Upper lobe of left lung (tissue), 6 donors: ENCODE measurements around the gene ZNF416. TPM values are rescaled to one million over a fixed set of nuclear protein-coding genes. Genes with fewer than 3 reads are reported as not detected.

Experiments used
- ATAC-seq, 2 donors: fragments of 200-7000 bp; cut with Tn5 transposase; one replicate each; pipeline ENCODE4 v1.9.1; 2022; ENCODE audit warnings: mild to moderate bottlenecking in 2 of 2, moderate library complexity in 2 of 2; ENCODE audit not compliant: low FRiP score in 2 of 2
- DNase-seq, 2 donors: peaks; one replicate each; pipeline ENCODE4 v3.0.0-alpha.2; 2019 to 2020
- H3K27ac ChIP-seq, 4 donors: fragments of 200-600 bp; sonication (generic); one replicate each; pipeline ENCODE4 v1.5.1; 2016 to 2019
- H3K27me3 ChIP-seq, 4 donors: fragments of 200-600 bp; sonication (generic); one replicate each; pipeline ENCODE4 v1.5.1; 2017 to 2019
- H3K36me3 ChIP-seq, 4 donors: fragments of 200-600 bp; sonication (generic); one replicate each; pipeline ENCODE4 v1.5.1; 2016 to 2019
- H3K4me1 ChIP-seq, 4 donors: fragments of 200-600 bp; sonication (generic); one replicate each; pipeline ENCODE4 v1.5.1; 2018 to 2019
- H3K4me3 ChIP-seq, 4 donors: fragments of 200-600 bp; sonication (generic); one replicate each; pipeline ENCODE4 v1.5.1; 2017 to 2019; ENCODE audit warnings: mild to moderate bottlenecking in 2 of 4, moderate library complexity in 1 of 4
- H3K9me3 ChIP-seq, 4 donors: fragments of 200-600 bp; sonication (generic); one replicate each; pipeline ENCODE4 v1.5.1; 2018 to 2019
- CTCF ChIP-seq, 6 experiments: fragments of 450-650 bp in 4 of 6; fragments of 200-600 bp in 2 of 6; sonication (generic) in 2 of 6; IDR thresholded peaks; one replicate each; pipeline ENCODE4 v1.5.1; 2016 to 2019; ENCODE audit warnings: antibody characterized with exemption in 6 of 6
- EP300 ChIP-seq, 4 donors: sonication (generic); formaldehyde crosslinking; IDR thresholded peaks; one replicate each; pipeline ENCODE4 v1.5.1; 2017; ENCODE audit warnings: antibody characterized with exemption in 4 of 4, control low read depth in 2 of 4
- POLR2A ChIP-seq, 4 donors: fragments of 450-650 bp; IDR thresholded peaks; one replicate each; pipeline ENCODE4 v1.5.1; 2016 to 2017; ENCODE audit warnings: antibody characterized with exemption in 4 of 4, mild to moderate bottlenecking in 2 of 4
- POLR2AphosphoS5 ChIP-seq, 2 donors: sonication (generic); formaldehyde crosslinking; IDR thresholded peaks; one replicate each; pipeline ENCODE4 v1.5.1; 2017; ENCODE audit warnings: antibody characterized with exemption in 2 of 2
- WGBS, 2 donors: methylation state at CpG; one replicate each; pipeline ENCODE4 v1.1.5; 2017 to 2018; 5-methylcytosine and 5-hydroxymethylcytosine counted together
- total RNA-seq, 6 donors: library from RNA; depleted of rRNA in 4 of 6; stranded (reverse); fragments of >200 nt in 4 of 6; gene quantifications; one replicate each; pipeline versions ENCODE4 v1.1.0 to v1.2.1, GENCODE V29; 2016 to 2021
- donor health status: DM: no; HTN: no; CAD: no; lungs with moderate emphysema.
- donor health status: DM: no; HTN: yes; CAD: no; lungs with severe emphysema.

Gene ZNF416
- total RNA-seq, 6 donors from 2014 or later, result 0.55 to 6.1 (median 3.6) TPM

- TF ChIP-seq POLR2AphosphoS5 (IDR thresholded peaks at IDR 0.05), result no peak
- no peak for TF ChIP-seq POLR2A (IDR thresholded peaks at IDR 0.05)
- TF ChIP-seq EP300 (IDR thresholded peaks at IDR 0.05), result no peak
- no peak for TF ChIP-seq CTCF (IDR thresholded peaks at IDR 0.05)
- Histone ChIP-seq H3K36me3 (peaks cover 0 to 39% (median 35%) of the 10 kb centered on the region in 4 donors), H3K27ac (no peak overlapping the region), H3K4me1 (peaks cover 12 to 21% (median 16%) of the 10 kb centered on the region in 4 donors), H3K4me3 (no peak overlapping the region), H3K9me3 (peaks cover 0 to 42% (median 33%) of the 10 kb centered on the region in 4 donors), H3K27me3 (no peaks in the 10 kb centered on the region)
- no peak for ATAC-seq
- 79 to 86% methylated on average over 5 of the region's 5 CpGs for WGBS, 2 donors
- no peak for DNase-seq
Measured at GRCh38 chr19:57557659-57558058, 21.1 kb downstream of the ZNF416 start.

GRCh38 chr19:57552432-57552831 is 26.3 kb downstream of the ZNF416 start:
- H3K4me1 ChIP-seq, result no peaks in the 10 kb centered on the region
- no peak overlapping the region for H3K4me3 ChIP-seq
- TF ChIP-seq POLR2AphosphoS5 (IDR thresholded peaks at IDR 0.05), result no peak
- no peak for TF ChIP-seq POLR2A (IDR thresholded peaks at IDR 0.05)
- WGBS, 2 donors, result 97 to 100% methylated on average over 1 to 2 of the region's 2 CpGs
- H3K9me3 ChIP-seq, result peaks cover 39 to 81% (median 78%) of the 10 kb centered on the region in 4 donors
- H3K27me3 ChIP-seq, result no peaks in the 10 kb centered on the region
- peaks cover 24 to 91% (median 85%) of the 10 kb centered on the region in 4 donors for H3K36me3 ChIP-seq
- ATAC-seq, result no peak
- no peak overlapping the region for H3K27ac ChIP-seq
- DNase-seq, result no peak

- Histone ChIP-seq H3K36me3 (peaks cover 32 to 99% (median 77%) of the 10 kb centered on the region in 4 donors), H3K9me3 (peaks cover 95 to 100% (median 99%) of the 10 kb centered on the region in 4 donors), H3K4me3 (no peak overlapping the region), H3K4me1 (no peaks in the 10 kb centered on the region), H3K27me3 (no peaks in the 10 kb centered on the region), H3K27ac (no peak overlapping the region)
- WGBS, 2 donors, result 100% methylated on average over 1 of the region's 1 CpG
- no peak for TF ChIP-seq EP300 (IDR thresholded peaks at IDR 0.05)
- TF ChIP-seq POLR2A (IDR thresholded peaks at IDR 0.05), result no peak
- no peak for TF ChIP-seq POLR2AphosphoS5 (IDR thresholded peaks at IDR 0.05)
- no peak for TF ChIP-seq CTCF (IDR thresholded peaks at IDR 0.05)
- DNase-seq (no peak), ATAC-seq (no peak)
Measured at GRCh38 chr19:57546513-57546912, 32.2 kb downstream of the ZNF416 start.

- no peaks in the 10 kb centered on the region for H3K4me1 ChIP-seq
- DNase-seq, result no peak
- TF ChIP-seq EP300 (IDR thresholded peaks at IDR 0.05), result no peak
- TF ChIP-seq CTCF (IDR thresholded peaks at IDR 0.05), result no peak
- TF ChIP-seq POLR2AphosphoS5 (IDR thresholded peaks at IDR 0.05), result no peak
- ATAC-seq, result no peak
- peaks cover 89 to 100% (median 99%) of the 10 kb centered on the region in 4 donors for H3K9me3 ChIP-seq
- WGBS, 2 donors, result 92 to 97% methylated on average over 7 of the region's 7 CpGs
- H3K4me3 ChIP-seq, result no peak overlapping the region
- H3K27ac ChIP-seq, result no peak overlapping the region
- H3K27me3 ChIP-seq, result no peaks in the 10 kb centered on the region
- H3K36me3 ChIP-seq, result peaks cover 18 to 91% (median 66%) of the 10 kb centered on the region in 4 donors
Measured at GRCh38 chr19:57537953-57538547, 40.7 kb downstream of the ZNF416 start.

GRCh38 chr19:57527136-57527881 is 51.4 kb downstream of the ZNF416 start, which contains the start of gene ZNF549:
TSS of gene ZNF549 (plus strand) at chr19:57527356. CDS start at chr19:57527574, 218 bp downstream.
- TF ChIP-seq POLR2AphosphoS5 (IDR thresholded peaks at IDR 0.05) (peak; percentile 65 to 76), EP300 (IDR thresholded peaks at IDR 0.05) (no peak), CTCF (IDR thresholded peaks at IDR 0.05) (peak in 2 of 6 experiments; percentile 10 to 27), POLR2A (IDR thresholded peaks at IDR 0.05) (peak in 2 of 4 donors; percentile 38 to 45)
- Histone ChIP-seq H3K4me1 (peaks cover 7 to 17% (median 14%) of the 10 kb centered on the region in 4 donors), H3K9me3 (peaks cover 0 to 23% (median 18%) of the 10 kb centered on the region in 4 donors), H3K27ac (peak within 1 kb of the TSS; percentile 68 to 90 (median 80)), H3K27me3 (no peaks in the 10 kb centered on the region), H3K4me3 (peak within 1 kb of the TSS; percentile 64 to 89 (median 75)), H3K36me3 (peaks cover 0 to 16% (median 4%) of the 10 kb centered on the region in 4 donors)
- ATAC-seq (peak; percentile 98 to 100), DNase-seq (peak; percentile 88 to 94)
- WGBS, 2 donors, result 4% methylated on average over 24 to 43 of the region's 64 CpGs
